Smooth muscle cell (in vitro differentiated cells): ENCODE measurements around the gene SLIT3. TPM values are rescaled to one million over a fixed set of nuclear protein-coding genes. Genes with fewer than 3 reads are reported as not detected.

Experiments
- DNase-seq: peaks from one replicate; lab custom pipeline; 2025; ENCODE audit not compliant: unreplicated experiment; lab: John Stamatoyannopoulos, UW
- H2AFZ ChIP-seq: fragments of 200-600 bp; sonication (generic); 2 replicates; pipeline ENCODE4 v1.6.0; 2016; ENCODE audit warnings: antibody characterized with exemption, low read depth, mild to moderate bottlenecking
- H3F3A ChIP-seq: fragments of 200-600 bp; sonication (generic); 2 replicates; pipeline ENCODE4 v1.6.0; 2017; ENCODE audit warnings: antibody characterized with exemption, low read depth
- H3K27ac ChIP-seq: fragments of 200-600 bp; sonication (generic); 2 replicates; pipeline ENCODE4 v1.5.1; 2016; ENCODE audit warnings: low read depth, mild to moderate bottlenecking
- H3K27me3 ChIP-seq: fragments of 200-600 bp; sonication (generic); 2 replicates; pipeline ENCODE4 v1.6.1; 2016; ENCODE audit warnings: low read depth, mild to moderate bottlenecking
- H3K36me3 ChIP-seq: fragments of 200-600 bp; sonication (generic); 2 replicates; pipeline ENCODE4 v1.5.1; 2016; ENCODE audit warnings: low read depth
- H3K4me1 ChIP-seq: fragments of 200-600 bp; sonication (generic); 2 replicates; pipeline ENCODE4 v1.5.1; 2016; ENCODE audit warnings: low read depth
- H3K4me2 ChIP-seq: fragments of 200-600 bp; sonication (generic); 2 replicates; pipeline ENCODE4 v1.6.0; 2016; ENCODE audit warnings: mild to moderate bottlenecking
- H3K4me3 ChIP-seq: fragments of 200-600 bp; sonication (generic); 2 replicates; pipeline ENCODE4 v1.5.1; 2016; ENCODE audit warnings: mild to moderate bottlenecking
- H3K79me2 ChIP-seq: fragments of 200-600 bp; sonication (generic); 2 replicates; pipeline ENCODE4 v1.6.0; 2016; ENCODE audit warnings: low read depth, mild to moderate bottlenecking
- H3K9ac ChIP-seq: fragments of 200-600 bp; sonication (generic); 2 replicates; pipeline ENCODE4 v1.6.0; 2016; ENCODE audit warnings: low read depth
- H3K9me3 ChIP-seq: fragments of 200-600 bp; sonication (generic); replicated peaks from 2 replicates; pipeline ENCODE4 v1.5.1; 2016; ENCODE audit warnings: low read depth
- H4K20me1 ChIP-seq: fragments of 200-600 bp; sonication (generic); 2 replicates; pipeline ENCODE4 v1.6.0; 2016; ENCODE audit warnings: low read depth
- CTCF ChIP-seq: fragments of 200-600 bp; sonication (generic); IDR thresholded peaks from 2 replicates; pipeline ENCODE4 v1.5.1; 2017; ENCODE audit warnings: borderline replicate concordance, mild to moderate bottlenecking, antibody characterized with exemption; ENCODE audit not compliant: insufficient read depth, poor library complexity, severe bottlenecking
- WGBS: methylation state at CpG from one replicate; pipeline ENCODE4 v1.1.7; 2016; ENCODE audit warnings: low lambda C conversion rate; 5-methylcytosine and 5-hydroxymethylcytosine counted together
- polyA plus RNA-seq: library from polyadenylated mRNA; unstranded; fragments of >200 nt; fragmentation: Nextera tagmentation; extraction: Ambion mirVana; gene quantifications from 2 replicates; pipeline ENCODE4 v1.2.1, GENCODE V29; 2016
- total RNA-seq: library from RNA; depleted of rRNA; stranded (reverse); fragments of >200 nt; gene quantifications from 2 replicates; pipeline ENCODE4 v1.2.3, GENCODE V29; 2014

The SLIT3 gene
- total and polyA plus RNA-seq, 2 experiments from 2014 or later, result 25.4 to 29.5 TPM

GRCh38 chr5:168979135-168979534, 321.8 kb downstream of the SLIT3 start:
- H3F3A ChIP-seq, result no peaks in the 10 kb centered on the region
- no peaks in the 10 kb centered on the region for H4K20me1 ChIP-seq
- no peak overlapping the region for H3K4me2 ChIP-seq
- H3K27me3 ChIP-seq, result no peaks in the 10 kb centered on the region
- no peaks in the 10 kb centered on the region for H3K79me2 ChIP-seq
- no peaks in the 10 kb centered on the region for H3K9me3 ChIP-seq
- no peak overlapping the region for H3K27ac ChIP-seq
- no peak overlapping the region for H2AFZ ChIP-seq
- no peak overlapping the region for H3K9ac ChIP-seq
- H3K4me3 ChIP-seq, result no peak overlapping the region
- no peak for TF ChIP-seq CTCF
- H3K4me1 ChIP-seq, result no peaks in the 10 kb centered on the region
- H3K36me3 ChIP-seq, result no peaks in the 10 kb centered on the region
- no peak for DNase-seq
- 73% methylated on average over 5 of the region's 5 CpGs for WGBS

DNA sequence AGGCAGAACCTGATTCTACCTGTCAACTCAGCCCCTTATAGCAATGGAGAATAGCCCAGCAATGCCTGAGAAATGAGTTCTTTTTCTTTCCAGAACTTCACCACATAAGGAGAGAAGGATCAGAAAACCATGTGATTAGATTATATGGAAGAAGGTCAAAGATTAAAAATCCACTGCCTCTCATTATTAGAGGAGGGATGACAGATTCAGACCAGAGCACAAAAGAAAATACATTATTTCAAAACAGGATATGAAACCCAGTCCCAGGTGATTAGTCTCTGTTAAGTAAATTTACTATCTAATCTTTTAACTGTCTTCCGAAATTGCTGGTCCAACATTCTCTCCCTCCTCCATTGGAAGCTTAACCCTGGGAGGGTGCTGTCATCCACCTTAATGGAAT, 322.4 kb downstream of the SLIT3 start:
- H3K27me3 ChIP-seq, result no peaks in the 10 kb centered on the region
- TF ChIP-seq CTCF, result no peak
- H3K4me1 ChIP-seq, result no peaks in the 10 kb centered on the region
- WGBS, result 84% methylated on average over 1 of the region's 1 CpG
- H3F3A ChIP-seq, result no peaks in the 10 kb centered on the region
- H3K9me3 ChIP-seq, result no peaks in the 10 kb centered on the region
- H3K27ac ChIP-seq, result no peak overlapping the region
- no peaks in the 10 kb centered on the region for H3K36me3 ChIP-seq
- no peak overlapping the region for H3K9ac ChIP-seq
- no peaks in the 10 kb centered on the region for H4K20me1 ChIP-seq
- no peaks in the 10 kb centered on the region for H3K79me2 ChIP-seq
- DNase-seq, result no peak
- no peak overlapping the region for H2AFZ ChIP-seq
- H3K4me3 ChIP-seq, result no peak overlapping the region
- no peak overlapping the region for H3K4me2 ChIP-seq

- Histone ChIP-seq H3K4me2 (no peak overlapping the region), H3K9ac (no peak overlapping the region)
Observed at GRCh38 chr5:168978015-168978414, 322.9 kb downstream of the SLIT3 start.

More at GRCh38 chr5:168978015-168978414, 322.9 kb downstream of the SLIT3 start:
- H3K4me3 ChIP-seq, result no peak overlapping the region
- TF ChIP-seq CTCF, result no peak
- no peak for DNase-seq
- H4K20me1 ChIP-seq, result no peaks in the 10 kb centered on the region
- no peaks in the 10 kb centered on the region for H3F3A ChIP-seq
- H3K9me3 ChIP-seq, result no peaks in the 10 kb centered on the region
- 74% methylated on average over 3 of the region's 3 CpGs for WGBS
- H3K27me3 ChIP-seq, result no peaks in the 10 kb centered on the region
- no peak overlapping the region for H2AFZ ChIP-seq
- no peak overlapping the region for H3K27ac ChIP-seq
- H3K36me3 ChIP-seq, result no peaks in the 10 kb centered on the region
- H3K4me1 ChIP-seq, result no peaks in the 10 kb centered on the region
- no peaks in the 10 kb centered on the region for H3K79me2 ChIP-seq
